NCI-H146 treated with DMSO at 0.1 percent for 48 hours (cell line): ENCODE results near the gene MT2A.

Source experiments
- DNase-seq: peaks from one replicate; lab custom pipeline; 2025; ENCODE audit not compliant: unreplicated experiment; lab: John Stamatoyannopoulos, UW

Gene MT2A

DNA sequence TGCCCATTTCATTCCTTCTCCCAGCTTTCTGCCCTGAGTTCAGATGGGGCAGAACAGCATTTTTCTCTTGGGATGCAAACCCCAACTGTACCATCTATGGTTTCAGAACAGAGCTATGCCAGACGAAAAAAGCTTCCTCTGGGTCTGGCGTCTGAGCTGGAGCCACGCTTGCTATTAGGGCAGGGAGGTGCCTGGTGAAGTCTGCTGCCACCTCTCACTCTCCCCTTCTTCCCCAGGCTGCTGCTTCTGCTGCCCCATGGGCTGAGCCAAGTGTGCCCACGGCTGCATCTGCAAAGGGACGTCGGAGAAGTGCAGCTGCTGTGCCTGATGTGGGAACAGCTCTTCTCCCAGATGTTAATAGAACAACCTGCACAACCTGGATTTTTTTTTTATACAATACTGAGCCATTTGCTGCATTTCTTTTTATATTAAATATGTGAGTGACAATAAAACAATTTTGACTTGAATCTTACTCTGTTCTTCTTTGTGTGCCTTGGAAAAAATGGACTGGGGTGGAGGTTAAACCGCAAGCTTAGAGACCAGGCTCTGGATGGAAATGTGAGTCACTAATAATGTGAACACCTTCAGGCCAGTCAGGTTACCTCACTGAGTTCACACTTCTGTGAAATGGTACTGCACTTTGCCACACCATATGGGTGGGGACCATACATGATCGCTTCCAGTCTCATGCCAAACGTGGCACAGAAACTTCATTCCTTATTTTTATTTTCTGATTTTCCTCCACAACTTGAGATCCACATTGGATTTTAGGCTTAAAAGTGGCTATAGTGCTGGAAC is 28.4 kb downstream of the MT2A start:
- no peak for DNase-seq

GRCh38 chr16:56637814-56638750 is 29.7 kb downstream of the MT2A start, which contains the start of gene MT1A:
Gene MT1A, plus strand, starts transcription at chr16:56638666. Its CDS starts 73 bp downstream, at chr16:56638739.
- DNase-seq = no peak

GRCh38 chr16:56639045-56639444 is 30.7 kb downstream of the MT2A start:
- DNase-seq = no peak

DNA sequence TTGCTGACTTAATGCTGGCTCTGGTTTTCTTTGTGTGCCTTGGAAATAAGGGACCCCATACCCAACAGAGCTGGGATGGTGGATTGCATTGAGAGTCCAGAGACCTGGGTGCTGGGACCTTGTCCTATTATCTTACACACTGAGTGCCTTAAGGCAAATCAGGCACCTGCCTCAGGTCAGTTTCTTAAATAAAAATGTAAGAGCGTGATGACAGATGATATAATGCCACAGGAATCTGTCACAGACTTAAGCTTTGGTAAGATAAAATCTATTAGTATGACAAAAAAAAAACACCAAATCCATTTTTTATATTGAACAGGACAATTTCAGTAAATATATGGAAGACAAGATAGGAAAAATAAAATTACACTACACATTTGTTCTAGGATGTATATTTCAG is 31.7 kb downstream of the MT2A start:
- DNase-seq = no peak

DNA sequence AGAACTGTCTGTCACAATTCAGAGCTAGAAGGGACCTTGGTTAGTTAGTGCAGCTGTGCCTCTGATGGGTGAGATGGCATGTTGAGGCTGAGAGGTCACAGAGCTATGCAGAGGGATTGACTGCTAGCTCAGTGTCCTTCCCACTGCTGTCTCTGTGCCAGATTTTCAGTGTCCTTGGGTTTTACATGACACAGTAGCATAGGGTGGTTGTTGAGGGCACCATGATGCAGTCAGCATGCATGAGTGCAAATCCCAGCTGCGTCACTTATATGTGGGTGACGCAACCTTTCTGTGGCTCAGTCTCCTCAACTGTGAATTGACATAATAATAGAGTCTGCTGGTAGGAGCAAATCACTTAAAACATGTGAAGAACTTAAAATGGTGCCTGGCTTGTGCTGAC is 32.8 kb downstream of the MT2A start:
- DNase-seq = no peak

GRCh38 chr16:56643080-56643778 is 34.8 kb downstream of the MT2A start:
- no peak for DNase-seq

GRCh38 chr16:56643833-56644232 is 35.4 kb downstream of the MT2A start:
- no peak for DNase-seq

DNA sequence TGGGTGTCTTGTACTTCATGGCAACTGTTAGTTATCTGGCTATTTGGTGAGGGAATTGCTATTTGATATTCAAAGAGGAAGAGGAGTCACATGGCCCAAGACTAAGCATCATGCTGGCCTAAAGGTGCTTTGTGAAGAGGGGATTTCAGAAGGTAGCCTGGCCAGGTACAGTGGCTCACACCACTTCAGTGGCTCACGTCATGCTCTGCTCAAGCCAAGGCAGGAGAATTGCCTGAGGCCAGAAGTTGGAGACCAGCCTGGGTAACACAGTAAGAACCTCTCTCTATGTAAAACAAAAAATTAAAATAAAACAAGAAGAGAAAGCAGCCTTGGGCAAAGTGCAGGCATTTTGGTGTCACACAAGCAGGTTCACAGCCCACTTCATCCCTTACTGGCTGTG is 36.9 kb downstream of the MT2A start:
- DNase-seq = no peak

DNA sequence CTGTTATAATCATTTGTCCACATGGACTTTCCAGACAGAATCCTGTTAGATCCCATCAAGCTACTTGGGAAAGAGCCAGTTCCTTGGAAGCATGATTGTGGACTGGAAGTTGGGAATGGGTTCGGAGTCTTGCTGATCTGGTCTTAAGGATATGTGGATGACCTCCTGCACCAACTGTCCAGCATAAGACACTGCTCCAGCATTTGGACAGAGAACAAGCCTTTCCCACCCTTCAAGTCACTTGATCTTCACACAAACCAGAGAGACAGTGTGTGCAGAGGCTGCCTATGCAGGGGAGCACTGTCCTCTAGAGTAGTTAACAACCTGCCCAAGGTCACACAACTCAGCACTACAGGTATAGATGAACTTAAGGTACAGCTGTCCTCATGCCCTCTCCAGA is 37.5 kb downstream of the MT2A start:
- no peak for DNase-seq

- DNase-seq = no peak
Measured at GRCh38 chr16:56647641-56648431, 39.5 kb downstream of the MT2A start.

- DNase-seq = no peak
Measured at GRCh38 chr16:56649271-56649670, 40.9 kb downstream of the MT2A start.

DNA sequence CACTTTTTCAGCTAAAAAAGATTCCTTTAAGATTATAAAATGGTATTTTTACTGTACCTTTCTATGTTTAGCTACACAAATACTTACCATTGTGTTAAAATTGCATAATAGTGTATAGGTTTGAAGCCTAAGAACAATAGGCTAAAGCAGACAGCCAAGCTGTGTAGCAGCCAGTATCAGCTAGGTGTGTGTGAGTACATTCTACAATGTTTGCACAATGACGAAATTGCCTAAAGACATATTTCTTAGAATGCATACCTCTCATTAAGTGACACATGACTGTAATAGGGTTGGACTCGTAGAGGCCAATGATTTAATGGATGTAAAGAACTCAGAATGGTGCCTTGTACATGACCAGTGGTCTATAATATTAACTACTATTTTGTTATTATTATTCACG is 41.4 kb downstream of the MT2A start:
- no peak for DNase-seq

DNA sequence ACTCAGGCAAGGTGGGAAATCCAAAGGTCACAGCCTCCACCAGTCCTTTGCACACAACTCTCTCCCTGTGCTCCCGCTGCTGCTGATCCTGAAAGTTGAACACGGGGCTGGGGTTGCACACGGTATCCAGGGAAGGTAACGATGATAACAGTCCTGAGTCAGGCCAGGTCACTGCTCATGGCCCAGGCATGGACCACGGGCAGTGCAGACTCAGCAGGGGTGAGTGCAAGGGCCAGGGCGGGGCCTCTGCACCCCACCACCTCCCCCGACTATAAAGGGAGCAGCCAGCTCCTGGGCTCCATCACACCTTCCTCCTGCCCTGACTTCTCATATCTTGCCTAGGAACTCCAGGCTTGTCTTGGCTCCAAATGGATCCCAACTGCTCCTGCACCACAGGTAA is 43.2 kb downstream of the MT2A start, which contains the start of gene MT1B:
Gene MT1B (plus strand): TSS at position 301 of the 400 bp plus-strand sequence. CDS start 68 bp downstream, at position 369.
- no peak for DNase-seq

DNA sequence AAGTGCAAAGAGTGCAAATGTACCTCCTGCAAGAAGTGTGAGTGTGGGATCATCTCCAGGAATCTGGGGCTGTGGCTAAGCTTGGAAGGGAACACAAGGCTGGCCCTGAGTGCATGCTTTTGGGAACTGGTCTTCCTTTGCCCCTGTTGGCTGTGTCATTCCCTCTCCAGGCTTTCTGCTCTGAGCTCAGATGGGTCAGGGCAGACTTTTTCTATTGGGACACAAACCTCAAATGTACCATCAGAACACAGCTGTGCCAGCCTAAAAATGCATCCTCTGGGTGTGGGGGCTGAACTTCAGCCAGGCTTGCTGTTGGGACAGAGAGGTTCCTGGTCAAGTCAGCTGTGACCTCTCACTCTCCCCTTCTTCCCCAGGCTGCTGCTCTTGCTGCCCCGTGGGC is 44.2 kb downstream of the MT2A start:
- DNase-seq = no peak

DNA sequence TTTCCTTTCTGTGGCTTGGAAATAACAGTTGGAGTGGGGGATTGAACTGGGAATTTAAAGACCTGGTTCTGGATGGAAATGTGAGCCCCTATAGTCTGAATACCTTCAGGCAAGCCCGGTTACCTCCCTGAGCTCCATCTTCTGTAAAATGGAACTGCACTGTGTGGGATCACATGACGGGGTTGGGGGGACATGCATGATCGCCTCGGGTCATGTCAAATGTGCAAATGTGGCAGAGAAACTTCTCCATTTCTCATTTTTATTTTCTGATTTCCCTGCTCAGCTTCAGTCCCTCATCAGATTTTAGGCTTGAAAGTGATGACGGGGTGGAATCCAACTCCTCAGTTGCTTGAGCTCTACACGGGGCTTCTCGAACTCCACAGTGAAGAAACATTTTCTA is 44.8 kb downstream of the MT2A start:
- no peak for DNase-seq

- DNase-seq = peak; percentile 50
Measured at GRCh38 chr16:56657555-56658326, 49.4 kb downstream of the MT2A start, which contains the start of gene MT1F. Gene MT1F, plus strand, starts transcription at chr16:56657959. Its CDS starts 100 bp downstream, at chr16:56658059.

- DNase-seq = no peak
Measured at GRCh38 chr16:56658327-56658875, 50.0 kb downstream of the MT2A start.
